ENCODE results near the gene TMEM63A. TPM values are rescaled to one million over a fixed set of nuclear protein-coding genes. Genes with fewer than 3 reads are reported as not detected.

Gene TMEM63A
- total RNA-seq, 2 donors from 2014 or later, result 16.0 to 19.0 TPM

DNA sequence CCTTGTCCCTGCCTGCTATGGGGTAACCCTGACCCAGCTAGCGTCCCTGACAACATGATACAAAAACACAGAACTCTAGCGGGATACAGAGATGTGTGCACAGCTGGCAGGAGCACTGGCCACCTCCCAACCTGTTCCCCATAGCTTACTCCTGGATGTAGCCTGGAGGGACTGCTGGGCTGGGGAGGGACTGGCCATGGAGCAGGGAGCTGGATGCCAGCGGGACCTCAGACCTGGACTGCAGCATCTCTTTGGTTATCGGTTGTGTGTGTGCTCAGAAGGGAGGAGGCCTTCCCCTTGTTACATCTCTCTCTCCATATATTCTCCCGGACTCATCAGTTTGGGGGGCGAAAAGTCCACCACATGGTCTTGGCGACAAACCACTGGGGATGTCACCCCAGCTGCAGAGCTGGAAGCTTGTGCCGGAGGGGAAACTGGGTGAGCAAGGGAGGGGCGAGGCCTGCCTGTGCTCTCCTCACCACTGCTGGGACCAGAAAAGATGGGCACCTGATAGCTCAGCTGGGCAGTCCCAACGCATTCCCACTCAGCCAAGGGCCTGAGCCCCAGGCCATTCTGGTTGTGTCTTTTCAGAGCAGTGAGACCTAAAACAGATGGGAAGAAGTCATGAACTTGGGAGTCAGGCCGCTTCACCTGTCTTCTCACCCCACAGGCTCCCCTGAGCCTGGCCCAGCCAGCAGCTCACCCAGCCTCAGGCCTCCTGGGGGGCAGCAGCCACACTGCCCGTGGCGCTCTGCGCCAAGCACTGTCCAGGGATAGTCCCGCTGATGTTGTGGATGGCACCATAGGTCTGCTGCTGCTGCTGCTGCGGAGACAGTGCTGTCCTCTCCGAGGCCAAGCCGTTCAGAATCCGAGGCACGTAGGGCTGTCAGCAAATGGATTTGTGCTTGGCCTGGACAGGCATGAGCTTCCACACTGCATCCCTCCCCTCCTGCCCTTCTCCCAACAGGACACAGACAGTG is 35.6 kb downstream of the TMEM63A start:
- Histone ChIP-seq H3K27me3 (no peaks in the 10 kb centered on the region), H3K27ac (no peak overlapping the region), H3K9me3 (no peaks in the 10 kb centered on the region), H3K36me3 (peaks cover 26% of the 10 kb centered on the region), H3K4me1 (peaks cover 0 to 37% of the 10 kb centered on the region in 2 donors), H3K4me3 (no peak overlapping the region)
- TF ChIP-seq, protein P1, sequence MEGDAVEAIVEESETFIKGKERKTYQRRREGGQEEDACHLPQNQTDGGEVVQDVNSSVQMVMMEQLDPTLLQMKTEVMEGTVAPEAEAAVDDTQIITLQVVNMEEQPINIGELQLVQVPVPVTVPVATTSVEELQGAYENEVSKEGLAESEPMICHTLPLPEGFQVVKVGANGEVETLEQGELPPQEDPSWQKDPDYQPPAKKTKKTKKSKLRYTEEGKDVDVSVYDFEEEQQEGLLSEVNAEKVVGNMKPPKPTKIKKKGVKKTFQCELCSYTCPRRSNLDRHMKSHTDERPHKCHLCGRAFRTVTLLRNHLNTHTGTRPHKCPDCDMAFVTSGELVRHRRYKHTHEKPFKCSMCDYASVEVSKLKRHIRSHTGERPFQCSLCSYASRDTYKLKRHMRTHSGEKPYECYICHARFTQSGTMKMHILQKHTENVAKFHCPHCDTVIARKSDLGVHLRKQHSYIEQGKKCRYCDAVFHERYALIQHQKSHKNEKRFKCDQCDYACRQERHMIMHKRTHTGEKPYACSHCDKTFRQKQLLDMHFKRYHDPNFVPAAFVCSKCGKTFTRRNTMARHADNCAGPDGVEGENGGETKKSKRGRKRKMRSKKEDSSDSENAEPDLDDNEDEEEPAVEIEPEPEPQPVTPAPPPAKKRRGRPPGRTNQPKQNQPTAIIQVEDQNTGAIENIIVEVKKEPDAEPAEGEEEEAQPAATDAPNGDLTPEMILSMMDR (IDR thresholded peaks at IDR 0.05), result no peak
- DNase-seq (ENCODE audit: low spot score), result no peak

DNA sequence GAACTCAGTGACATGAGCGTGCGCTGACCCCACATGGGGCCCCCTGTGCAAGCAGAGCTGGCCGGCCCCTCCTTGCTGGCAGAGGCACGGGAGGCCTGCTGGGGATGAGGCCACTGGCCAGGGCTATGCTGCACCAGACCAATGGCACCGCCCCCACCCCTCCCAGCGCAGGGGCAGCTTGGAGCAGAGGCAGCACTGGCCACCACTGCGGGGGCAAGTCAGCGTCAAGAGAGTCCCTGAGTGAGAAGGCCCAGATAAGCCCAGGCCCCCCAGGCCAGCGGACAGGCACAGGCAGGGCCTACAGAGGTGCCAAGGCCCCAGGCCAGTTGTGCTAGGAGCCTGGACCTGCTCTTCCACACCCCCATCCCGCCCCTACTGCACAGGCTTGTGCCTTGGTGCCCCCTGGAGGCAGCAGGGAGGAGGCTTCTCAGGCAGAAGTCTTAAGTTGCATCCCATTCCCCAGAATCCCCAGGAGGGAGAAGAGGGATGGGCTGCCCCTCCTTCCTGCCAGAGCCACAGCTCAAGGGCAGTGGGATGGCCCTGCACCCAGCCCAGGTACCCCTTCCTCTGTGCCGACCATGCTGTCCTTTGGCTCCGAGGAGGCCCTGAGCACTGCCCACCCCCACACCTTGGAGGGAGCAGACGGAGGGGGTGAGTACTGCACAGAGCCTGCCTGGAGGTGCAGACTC is 36.5 kb downstream of the TMEM63A start:
- TF ChIP-seq, protein P1 (IDR thresholded peaks at IDR 0.05), result peak; percentile 71 to 86
- peak; percentile 84 for DNase-seq (ENCODE audit: low spot score)
- peaks cover 27% of the 10 kb centered on the region for H3K36me3 ChIP-seq

GRCh38 chr1:225845097-225845496 is 37.1 kb downstream of the TMEM63A start:
- DNase-seq (ENCODE audit: low spot score), result no peak
- TF ChIP-seq, protein P1 (IDR thresholded peaks at IDR 0.05), result no peak
- Histone ChIP-seq H3K27ac (no peak overlapping the region), H3K27me3 (no peaks in the 10 kb centered on the region), H3K9me3 (no peaks in the 10 kb centered on the region), H3K36me3 (peaks cover 33% of the 10 kb centered on the region), H3K4me1 (peaks cover 0 to 37% of the 10 kb centered on the region in 2 donors), H3K4me3 (no peak overlapping the region)

More for the DNA sequence above, 36.5 kb downstream of the TMEM63A start:
- H3K27me3 ChIP-seq, result no peaks in the 10 kb centered on the region
- H3K4me1 ChIP-seq, result peaks cover 0 to 37% of the 10 kb centered on the region in 2 donors
- peak overlapping the region in 1 of 2 donors; percentile 21 for H3K27ac ChIP-seq
- H3K4me3 ChIP-seq, result no peak overlapping the region
- no peaks in the 10 kb centered on the region for H3K9me3 ChIP-seq

GRCh38 chr1:225844236-225845061 is 37.7 kb downstream of the TMEM63A start:
- peaks cover 0 to 31% of the 10 kb centered on the region in 2 donors for H3K4me1 ChIP-seq
- no peak overlapping the region for H3K4me3 ChIP-seq
- TF ChIP-seq, protein P1 (IDR thresholded peaks at IDR 0.05), result no peak
- no peaks in the 10 kb centered on the region for H3K9me3 ChIP-seq
- H3K27me3 ChIP-seq, result no peaks in the 10 kb centered on the region
- DNase-seq (ENCODE audit: low spot score), result no peak
- no peak overlapping the region for H3K27ac ChIP-seq
- H3K36me3 ChIP-seq, result peaks cover 39% of the 10 kb centered on the region

DNA sequence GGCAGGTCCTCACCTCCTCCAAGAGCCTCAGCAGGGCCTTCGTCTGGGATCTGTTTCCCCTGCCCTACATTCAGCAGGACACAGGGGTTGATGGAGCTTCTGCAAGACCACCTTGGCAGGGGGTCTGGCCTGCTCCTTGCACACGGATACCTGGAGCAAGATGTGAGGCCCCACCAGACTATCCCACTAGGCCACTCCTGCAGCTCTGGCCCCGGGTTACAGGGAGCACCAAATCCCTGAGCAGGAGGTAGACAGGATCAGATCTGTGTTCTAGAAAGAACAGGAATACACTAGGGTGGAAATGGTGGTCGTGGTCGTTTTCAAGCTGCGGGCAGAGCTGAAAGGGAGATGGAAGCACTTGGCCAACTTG is 38.8 kb downstream of the TMEM63A start:
- no peak for DNase-seq (ENCODE audit: low spot score)
- H3K36me3 ChIP-seq, result peaks cover 50% of the 10 kb centered on the region

More for the DNA sequence above, 38.8 kb downstream of the TMEM63A start:
- H3K27ac ChIP-seq, result no peak overlapping the region
- H3K4me1 ChIP-seq, result peaks cover 0 to 24% of the 10 kb centered on the region in 2 donors
- H3K9me3 ChIP-seq, result no peaks in the 10 kb centered on the region
- no peak overlapping the region for H3K4me3 ChIP-seq
- H3K27me3 ChIP-seq, result no peaks in the 10 kb centered on the region
- TF ChIP-seq, protein P1 (IDR thresholded peaks at IDR 0.05), result no peak
